Measurements from ENCODE around the gene PCSK2.

The PCSK2 gene

GRCh38 chr20:17503301-17504065 is 276.6 kb downstream of the PCSK2 start:
- no peaks in the 10 kb centered on the region for H3K4me1 ChIP-seq (ENCODE audit: control insufficient read depth, insufficient read depth, low read length, poor library complexity, severe bottlenecking)
- no peaks in the 10 kb centered on the region for H3K9me3 ChIP-seq (ENCODE audit: control insufficient read depth, low read length)
- no peaks in the 10 kb centered on the region for H3K36me3 ChIP-seq (ENCODE audit: control insufficient read depth, insufficient read depth, low read length)
- H3K27ac ChIP-seq (ENCODE audit: low read depth, low read length, severe bottlenecking): no peak overlapping the region
- WGBS, 2 experiments (ENCODE audit: insufficient coverage in 2 of 2): 69 to 87% methylated on average over 3 of the region's 6 CpGs
- no peak overlapping the region for H3K4me3 ChIP-seq (ENCODE audit: extremely low read depth, insufficient read depth, low read length, poor library complexity, severe bottlenecking)

GRCh38 chr20:17504066-17504897 is 277.4 kb downstream of the PCSK2 start:
- H3K36me3 ChIP-seq (ENCODE audit: control insufficient read depth, insufficient read depth, low read length): no peaks in the 10 kb centered on the region
- H3K27ac ChIP-seq (ENCODE audit: low read depth, low read length, severe bottlenecking): no peak overlapping the region
- WGBS, 2 experiments (ENCODE audit: insufficient coverage in 2 of 2): 65 to 68% methylated on average over 11 to 14 of the region's 23 CpGs
- no peaks in the 10 kb centered on the region for H3K9me3 ChIP-seq (ENCODE audit: control insufficient read depth, low read length)
- H3K4me1 ChIP-seq (ENCODE audit: control insufficient read depth, insufficient read depth, low read length, poor library complexity, severe bottlenecking): no peaks in the 10 kb centered on the region
- H3K4me3 ChIP-seq (ENCODE audit: extremely low read depth, insufficient read depth, low read length, poor library complexity, severe bottlenecking): no peak overlapping the region

GRCh38 chr20:17504898-17505635 is 278.2 kb downstream of the PCSK2 start:
- WGBS, 2 experiments (ENCODE audit: insufficient coverage in 2 of 2): 16 to 27% methylated on average over 22 of the region's 30 CpGs
- H3K4me1 ChIP-seq (ENCODE audit: control insufficient read depth, insufficient read depth, low read length, poor library complexity, severe bottlenecking): no peaks in the 10 kb centered on the region
- no peaks in the 10 kb centered on the region for H3K9me3 ChIP-seq (ENCODE audit: control insufficient read depth, low read length)
- H3K27ac ChIP-seq (ENCODE audit: low read depth, low read length, severe bottlenecking): no peak overlapping the region
- no peaks in the 10 kb centered on the region for H3K36me3 ChIP-seq (ENCODE audit: control insufficient read depth, insufficient read depth, low read length)
- peak overlapping the region; percentile 12 for H3K4me3 ChIP-seq (ENCODE audit: extremely low read depth, insufficient read depth, low read length, poor library complexity, severe bottlenecking)

- Histone ChIP-seq H3K4me3 (ENCODE audit: extremely low read depth, insufficient read depth, low read length, poor library complexity, severe bottlenecking) (no peak overlapping the region), H3K27ac (ENCODE audit: low read depth, low read length, severe bottlenecking) (no peak overlapping the region), H3K9me3 (ENCODE audit: control insufficient read depth, low read length) (no peaks in the 10 kb centered on the region), H3K4me1 (ENCODE audit: control insufficient read depth, insufficient read depth, low read length, poor library complexity, severe bottlenecking) (no peaks in the 10 kb centered on the region), H3K36me3 (ENCODE audit: control insufficient read depth, insufficient read depth, low read length) (no peaks in the 10 kb centered on the region)
- 96% methylated on average over 15 to 17 of the region's 19 CpGs for WGBS, 2 experiments (ENCODE audit: insufficient coverage in 2 of 2)
These were observed 279.0 kb downstream of the PCSK2 start for GRCh38 chr20:17505636-17506517.

GRCh38 chr20:17507032-17507431 is 280.2 kb downstream of the PCSK2 start:
- no peaks in the 10 kb centered on the region for H3K9me3 ChIP-seq (ENCODE audit: control insufficient read depth, low read length)
- no peak overlapping the region for H3K4me3 ChIP-seq (ENCODE audit: extremely low read depth, insufficient read depth, low read length, poor library complexity, severe bottlenecking)
- H3K4me1 ChIP-seq (ENCODE audit: control insufficient read depth, insufficient read depth, low read length, poor library complexity, severe bottlenecking): no peaks in the 10 kb centered on the region
- WGBS, 2 experiments (ENCODE audit: insufficient coverage in 2 of 2): no CpG with 5 or more reads among the region's 2 CpGs
- H3K36me3 ChIP-seq (ENCODE audit: control insufficient read depth, insufficient read depth, low read length): no peaks in the 10 kb centered on the region
- H3K27ac ChIP-seq (ENCODE audit: low read depth, low read length, severe bottlenecking): no peak overlapping the region

GRCh38 chr20:17507531-17507930 is 280.7 kb downstream of the PCSK2 start:
- Histone ChIP-seq H3K4me1 (ENCODE audit: control insufficient read depth, insufficient read depth, low read length, poor library complexity, severe bottlenecking) (no peaks in the 10 kb centered on the region), H3K9me3 (ENCODE audit: control insufficient read depth, low read length) (no peaks in the 10 kb centered on the region), H3K4me3 (ENCODE audit: extremely low read depth, insufficient read depth, low read length, poor library complexity, severe bottlenecking) (no peak overlapping the region), H3K36me3 (ENCODE audit: control insufficient read depth, insufficient read depth, low read length) (no peaks in the 10 kb centered on the region), H3K27ac (ENCODE audit: low read depth, low read length, severe bottlenecking) (no peak overlapping the region)
- WGBS, 2 experiments (ENCODE audit: insufficient coverage in 2 of 2): 87 to 91% methylated on average over 4 to 5 of the region's 5 CpGs

- Histone ChIP-seq H3K27ac (ENCODE audit: low read depth, low read length, severe bottlenecking) (no peak overlapping the region), H3K9me3 (ENCODE audit: control insufficient read depth, low read length) (no peaks in the 10 kb centered on the region), H3K4me1 (ENCODE audit: control insufficient read depth, insufficient read depth, low read length, poor library complexity, severe bottlenecking) (no peaks in the 10 kb centered on the region), H3K36me3 (ENCODE audit: control insufficient read depth, insufficient read depth, low read length) (no peaks in the 10 kb centered on the region), H3K4me3 (ENCODE audit: extremely low read depth, insufficient read depth, low read length, poor library complexity, severe bottlenecking) (no peak overlapping the region)
- 96% methylated on average over 17 to 18 of the region's 18 CpGs for WGBS, 2 experiments (ENCODE audit: insufficient coverage in 2 of 2)
These were observed 281.9 kb downstream of the PCSK2 start for GRCh38 chr20:17508756-17509155.

- WGBS, 2 experiments (ENCODE audit: insufficient coverage in 2 of 2): 80 to 89% methylated on average over 3 of the region's 4 CpGs
These were observed 283.7 kb downstream of the PCSK2 start for GRCh38 chr20:17510548-17510947.

GRCh38 chr20:17511401-17511800 is 284.6 kb downstream of the PCSK2 start:
- Histone ChIP-seq H3K4me3 (ENCODE audit: extremely low read depth, insufficient read depth, low read length, poor library complexity, severe bottlenecking) (no peak overlapping the region), H3K27ac (ENCODE audit: low read depth, low read length, severe bottlenecking) (no peak overlapping the region), H3K9me3 (ENCODE audit: control insufficient read depth, low read length) (no peaks in the 10 kb centered on the region), H3K4me1 (ENCODE audit: control insufficient read depth, insufficient read depth, low read length, poor library complexity, severe bottlenecking) (no peaks in the 10 kb centered on the region), H3K36me3 (ENCODE audit: control insufficient read depth, insufficient read depth, low read length) (no peaks in the 10 kb centered on the region)
- WGBS, 2 experiments (ENCODE audit: insufficient coverage in 2 of 2): 94 to 100% methylated on average over 2 to 3 of the region's 6 CpGs

More at GRCh38 chr20:17510548-17510947, 283.7 kb downstream of the PCSK2 start:
- Histone ChIP-seq H3K4me1 (ENCODE audit: control insufficient read depth, insufficient read depth, low read length, poor library complexity, severe bottlenecking) (no peaks in the 10 kb centered on the region), H3K4me3 (ENCODE audit: extremely low read depth, insufficient read depth, low read length, poor library complexity, severe bottlenecking) (no peak overlapping the region), H3K27ac (ENCODE audit: low read depth, low read length, severe bottlenecking) (no peak overlapping the region), H3K9me3 (ENCODE audit: control insufficient read depth, low read length) (no peaks in the 10 kb centered on the region), H3K36me3 (ENCODE audit: control insufficient read depth, insufficient read depth, low read length) (no peaks in the 10 kb centered on the region)

GRCh38 chr20:17513939-17514338 is 287.1 kb downstream of the PCSK2 start:
- H3K4me3 ChIP-seq (ENCODE audit: extremely low read depth, insufficient read depth, low read length, poor library complexity, severe bottlenecking): no peak overlapping the region
- no peaks in the 10 kb centered on the region for H3K9me3 ChIP-seq (ENCODE audit: control insufficient read depth, low read length)
- no peaks in the 10 kb centered on the region for H3K36me3 ChIP-seq (ENCODE audit: control insufficient read depth, insufficient read depth, low read length)
- no peaks in the 10 kb centered on the region for H3K4me1 ChIP-seq (ENCODE audit: control insufficient read depth, insufficient read depth, low read length, poor library complexity, severe bottlenecking)
- no peak overlapping the region for H3K27ac ChIP-seq (ENCODE audit: low read depth, low read length, severe bottlenecking)
- WGBS, 2 experiments (ENCODE audit: insufficient coverage in 2 of 2): 80% methylated on average over 1 of the region's 2 CpGs; no CpG with 5 or more reads in 1 of the 2 experiments
